22Rv1 (cell line): Measurements from ENCODE around the gene NRXN3.

Experiments used
- CTCF ChIP-seq: fragments of 450-650 bp; IDR thresholded peaks from 2 replicates; pipeline ENCODE4 v1.5.1; 2017; ENCODE audit warnings: mild to moderate bottlenecking
- ZFX ChIP-seq: fragments of 450-650 bp; IDR thresholded peaks from 2 replicates; pipeline ENCODE4 v1.6.1; 2017; ENCODE audit warnings: antibody characterized with exemption, borderline replicate concordance

- TF ChIP-seq CTCF = no peak
- TF ChIP-seq ZFX = no peak
These were observed 528.8 kb downstream of the NRXN3 start for GRCh38 chr14:78698991-78699390.
